Keratinocyte (primary cell): ENCODE measurements around the gene LONP2. TPM values are rescaled to one million over a fixed set of nuclear protein-coding genes. Genes with fewer than 3 reads are reported as not detected.
A peak's percentile ranks its signal among the peaks of the same experiment; 100 is the strongest.
"Not testable (repeated sequence)": the region's sequence is repeated elsewhere in the genome, so short reads cannot be mapped to it uniquely, and the experiment has no call there.

ENCODE experiments used
- DNase-seq: peaks from one replicate; pipeline ENCODE4 v3.0.0-alpha.2; 2011; ENCODE audit warnings: low read depth, missing footprints, low spot score
- FAIRE-seq: peaks from 2 replicates; lab custom pipeline; 2011; peaks lifted over from hg19 to GRCh38; lab: Jason Lieb, UNC
- H2AFZ ChIP-seq: 2 replicates; pipeline ENCODE4 v1.6.0; 2012; ENCODE audit warnings: low read length, control low read depth, inconsistent platforms; ENCODE audit not compliant: control insufficient read depth
- H3K27ac ChIP-seq: 2 replicates; pipeline ENCODE4 v1.5.1; 2011; ENCODE audit warnings: low read length; ENCODE audit not compliant: control insufficient read depth, insufficient read depth
- H3K27me3 ChIP-seq: 3 replicates; pipeline ENCODE4 v1.6.0; 2011; ENCODE audit warnings: low read length; ENCODE audit not compliant: control insufficient read depth, insufficient read depth; ENCODE audit errors: extremely low read depth
- H3K36me3 ChIP-seq, 2 experiments: 2 replicates in 1 of 2; 3 replicates in 1 of 2; pipeline ENCODE4 v1.5.1; 2011; ENCODE audit warnings: low read length in 2 of 2, mild to moderate bottlenecking in 1 of 2; ENCODE audit not compliant: control insufficient read depth in 2 of 2, insufficient read depth in 2 of 2; ENCODE audit errors: extremely low read depth in 1 of 2
- H3K4me1 ChIP-seq: 3 replicates; pipeline ENCODE4 v1.5.1; 2011; ENCODE audit warnings: low read length; ENCODE audit not compliant: control insufficient read depth, insufficient read depth; ENCODE audit errors: extremely low read depth
- H3K4me2 ChIP-seq: 3 replicates; pipeline ENCODE4 v1.6.0; 2011; ENCODE audit warnings: low read depth, low read length; ENCODE audit not compliant: control insufficient read depth, insufficient read depth; ENCODE audit errors: extremely low read depth
- H3K4me3 ChIP-seq, 3 experiments: fragments of 200-600 bp in 1 of 3; sonication (generic) in 1 of 3; 2 replicates in 2 of 3; 3 replicates in 1 of 3; pipeline ENCODE4 v1.5.1; 2011 to 2016; ENCODE audit warnings: low read length in 3 of 3, mild to moderate bottlenecking in 3 of 3, control low read depth in 2 of 3, inconsistent platforms in 1 of 3, low read depth in 1 of 3, mixed read lengths in 1 of 3, mixed run types in 1 of 3, moderate library complexity in 1 of 3; ENCODE audit not compliant: control insufficient read depth in 2 of 3, insufficient read depth in 2 of 3; ENCODE audit errors: extremely low read depth in 1 of 3
- H3K79me2 ChIP-seq: 2 replicates; pipeline ENCODE4 v1.6.0; 2012; ENCODE audit warnings: low read length; ENCODE audit not compliant: control insufficient read depth, insufficient read depth
- H3K9ac ChIP-seq: 3 replicates; pipeline ENCODE4 v1.6.0; 2011; ENCODE audit warnings: low read length; ENCODE audit not compliant: control insufficient read depth, insufficient read depth; ENCODE audit errors: extremely low read depth
- H3K9me1 ChIP-seq: 3 replicates; pipeline ENCODE4 v1.6.0; 2011; ENCODE audit warnings: low read length; ENCODE audit not compliant: control insufficient read depth, insufficient read depth; ENCODE audit errors: extremely low read depth
- H3K9me3 ChIP-seq: 2 replicates; pipeline ENCODE4 v1.5.1; 2012; ENCODE audit warnings: low read depth, low read length; ENCODE audit not compliant: control insufficient read depth
- H4K20me1 ChIP-seq: 3 replicates; pipeline ENCODE4 v1.6.0; 2011; ENCODE audit warnings: low read length; ENCODE audit not compliant: control insufficient read depth, insufficient read depth; ENCODE audit errors: extremely low read depth
- CTCF ChIP-seq, 3 experiments: IDR thresholded peaks in 1 of 3; conservative IDR thresholded peaks in 1 of 3; optimal IDR thresholded peaks in 1 of 3; 2 replicates in 2 of 3; 3 replicates in 1 of 3; pipeline versions ENCODE3 to v1.5.1; 2011; ENCODE audit warnings: low read length in 3 of 3, mild to moderate bottlenecking in 3 of 3, moderate library complexity in 2 of 3, control low read depth in 1 of 3, inconsistent platforms in 1 of 3; ENCODE audit not compliant: insufficient read depth in 2 of 3; ENCODE audit errors: extremely low read depth in 1 of 3
- EZH2 ChIP-seq: IDR thresholded peaks from one replicate; pipeline ENCODE4 v1.6.1; 2012; ENCODE audit warnings: inconsistent platforms, mild to moderate bottlenecking, low read length, moderate library complexity
- dilution Hi-C: fragments of 300-500 bp; cut with MboI; formaldehyde crosslinking; loops from one replicate; pipeline ENCODE4 v1.7.0; 2020; ENCODE audit warnings: low sequenced_read_pairs; ENCODE audit not compliant: extremely low pct_ligation_motif_present
- polyA plus RNA-seq, 5 experiments: library from polyadenylated mRNA; depleted of rRNA in 3 of 5; stranded (reverse) in 3 of 5; stranded (forward) in 1 of 5; unstranded in 1 of 5; fragments of >200 nt; gene quantifications; 1 replicate in 1 of 5; 2 replicates in 3 of 5; 3 replicates in 1 of 5; pipeline versions ENCODE4 v1.2.1 to v1.2.3, GENCODE V29; 2011 to 2012; ENCODE audit warnings: missing spikeins in 2 of 5, low read depth in 1 of 5, low replicate concordance in 1 of 5

Gene LONP2
- polyA plus RNA-seq, 1 donor (not counting 4 experiments of a cell fraction or from before 2014, with no cell fraction given), result 49.4 TPM

DNA sequence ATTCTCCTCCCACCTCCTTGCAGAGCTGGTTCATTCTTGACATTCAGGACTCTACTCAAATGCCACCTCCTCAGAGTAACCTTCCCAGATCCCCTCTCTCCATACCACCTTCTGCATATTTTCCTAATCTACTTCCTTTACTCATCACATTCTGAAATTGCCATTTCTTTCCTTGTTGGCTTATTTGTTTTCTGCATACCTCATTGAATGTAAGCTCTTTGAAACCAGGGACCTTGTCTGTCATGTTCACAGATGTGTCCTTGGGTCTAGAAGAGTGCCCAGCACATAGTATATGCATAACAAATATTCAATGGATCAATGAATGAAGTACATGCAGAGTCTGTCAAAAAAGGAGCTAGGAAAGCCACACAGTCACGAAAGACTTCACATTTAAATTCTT is 7.8 kb upstream of the LONP2 start:
- no peak overlapping the region for H3K27ac ChIP-seq
- no peaks in the 10 kb centered on the region for H3K4me1 ChIP-seq
- no peak for FAIRE-seq
- H3K9me1 ChIP-seq, result no peaks in the 10 kb centered on the region
- H3K4me2 ChIP-seq, result no peak overlapping the region
- H3K9ac ChIP-seq, result no peak overlapping the region
- H3K9me3 ChIP-seq, result no peaks in the 10 kb centered on the region
- TF ChIP-seq EZH2 (no peak), CTCF (optimal IDR thresholded peaks at IDR 0.05 in 1 of 3, IDR thresholded peaks at IDR 0.05 in 1 of 3, conservative IDR thresholded peaks at IDR 0.05 in 1 of 3; ENCODE audit: extremely low read depth in 1 of 3, insufficient read depth in 2 of 3, low read length in 3 of 3) (no peak)
- H3K79me2 ChIP-seq, result no peaks in the 10 kb centered on the region
- no peak overlapping the region for H3K4me3 ChIP-seq
- DNase-seq, result no peak
- no peak overlapping the region for H2AFZ ChIP-seq
- no peaks in the 10 kb centered on the region for H3K36me3 ChIP-seq
- no peaks in the 10 kb centered on the region for H3K27me3 ChIP-seq
- dilution Hi-C loops, result no loop called here
- H4K20me1 ChIP-seq, result no peaks in the 10 kb centered on the region

- not testable (repeated sequence) for H3K4me3 ChIP-seq
These were observed 4.0 kb upstream of the LONP2 start for GRCh38 chr16:48240147-48240546.

GRCh38 chr16:48244863-48245195 is 729 bp downstream of the LONP2 start:
- H2AFZ ChIP-seq, result peak overlapping the region; percentile 98
- dilution Hi-C loops, result no loop called here

More at GRCh38 chr16:48240147-48240546, 4.0 kb upstream of the LONP2 start:
- H3K9me3 ChIP-seq, FAIRE-seq, H2AFZ ChIP-seq, H4K20me1 ChIP-seq, H3K36me3 ChIP-seq, H3K9me1 ChIP-seq, H3K27me3 ChIP-seq, H3K4me1 ChIP-seq, dilution Hi-C loops, DNase-seq, H3K27ac ChIP-seq, H3K9ac ChIP-seq, H3K4me2 ChIP-seq: not testable (repeated sequence)
- peaks cover 11% of the 10 kb centered on the region for H3K79me2 ChIP-seq

More at GRCh38 chr16:48244863-48245195, 729 bp downstream of the LONP2 start:
- peak overlapping the region; percentile 89 for H3K9ac ChIP-seq
- no peaks in the 10 kb centered on the region for H3K36me3 ChIP-seq
- H3K9me1 ChIP-seq, result no peaks in the 10 kb centered on the region
- peak overlapping the region; percentile 82 for H3K27ac ChIP-seq
- H3K79me2 ChIP-seq, result peaks cover 56% of the 10 kb centered on the region
- H3K4me1 ChIP-seq, result peaks cover 22% of the 10 kb centered on the region
- H3K4me2 ChIP-seq, result peak overlapping the region; percentile 84
- no peaks in the 10 kb centered on the region for H3K9me3 ChIP-seq
- no peak for FAIRE-seq
- DNase-seq, result no peak
- no peaks in the 10 kb centered on the region for H3K27me3 ChIP-seq
- peak overlapping the region; percentile 70 to 86 (median 71) for H3K4me3 ChIP-seq
- no peaks in the 10 kb centered on the region for H4K20me1 ChIP-seq
- TF ChIP-seq EZH2, result no peak
